Uterus (tissue), 2 donors: ENCODE results near the gene TIMM13.

Source experiments
- POLR2A ChIP-seq, 2 donors: fragments of 450-650 bp; IDR thresholded peaks; one replicate each; pipeline ENCODE4 v1.6.1; 2016; ENCODE audit warnings: antibody characterized with exemption in 2 of 2, mild to moderate bottlenecking in 1 of 2, moderate library complexity in 1 of 2
- TF ChIP-seq, protein P1 (sequence below), 4 experiments: fragments of 200-600 bp in 2 of 4; fragments of 450-650 bp in 2 of 4; sonication (generic) in 2 of 4; IDR thresholded peaks; one replicate each; pipeline ENCODE4 v1.5.1; 2016 to 2019; ENCODE audit warnings: antibody characterized with exemption in 4 of 4, mild to moderate bottlenecking in 2 of 4, moderate library complexity in 1 of 4

DNA sequence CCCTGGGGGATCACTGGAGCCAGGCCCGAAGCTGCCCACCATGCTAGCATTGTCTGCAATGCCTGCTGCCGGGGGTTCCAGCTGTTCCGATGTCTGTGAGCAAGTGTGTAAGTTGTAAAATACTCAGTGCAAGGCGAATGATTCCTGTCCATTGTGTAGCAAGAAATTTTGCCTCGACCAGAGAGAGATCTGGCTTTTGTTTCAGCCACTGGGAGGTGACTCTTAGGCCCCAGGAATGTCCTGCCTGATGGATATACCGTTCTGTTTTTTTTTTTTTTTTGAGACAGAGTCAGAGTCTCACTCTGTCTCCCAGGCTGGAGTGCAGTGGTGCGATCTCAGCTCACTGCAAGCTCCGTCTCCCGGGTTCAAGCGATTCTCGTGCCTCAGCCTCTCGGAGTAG lies 41.2 kb upstream of the TIMM13 start:
- TF ChIP-seq, protein P1, sequence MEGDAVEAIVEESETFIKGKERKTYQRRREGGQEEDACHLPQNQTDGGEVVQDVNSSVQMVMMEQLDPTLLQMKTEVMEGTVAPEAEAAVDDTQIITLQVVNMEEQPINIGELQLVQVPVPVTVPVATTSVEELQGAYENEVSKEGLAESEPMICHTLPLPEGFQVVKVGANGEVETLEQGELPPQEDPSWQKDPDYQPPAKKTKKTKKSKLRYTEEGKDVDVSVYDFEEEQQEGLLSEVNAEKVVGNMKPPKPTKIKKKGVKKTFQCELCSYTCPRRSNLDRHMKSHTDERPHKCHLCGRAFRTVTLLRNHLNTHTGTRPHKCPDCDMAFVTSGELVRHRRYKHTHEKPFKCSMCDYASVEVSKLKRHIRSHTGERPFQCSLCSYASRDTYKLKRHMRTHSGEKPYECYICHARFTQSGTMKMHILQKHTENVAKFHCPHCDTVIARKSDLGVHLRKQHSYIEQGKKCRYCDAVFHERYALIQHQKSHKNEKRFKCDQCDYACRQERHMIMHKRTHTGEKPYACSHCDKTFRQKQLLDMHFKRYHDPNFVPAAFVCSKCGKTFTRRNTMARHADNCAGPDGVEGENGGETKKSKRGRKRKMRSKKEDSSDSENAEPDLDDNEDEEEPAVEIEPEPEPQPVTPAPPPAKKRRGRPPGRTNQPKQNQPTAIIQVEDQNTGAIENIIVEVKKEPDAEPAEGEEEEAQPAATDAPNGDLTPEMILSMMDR (IDR thresholded peaks at IDR 0.05), result no peak
- TF ChIP-seq POLR2A (IDR thresholded peaks at IDR 0.05), result no peak
